ENCODE measurements around the gene GXYLT2.

DNA sequence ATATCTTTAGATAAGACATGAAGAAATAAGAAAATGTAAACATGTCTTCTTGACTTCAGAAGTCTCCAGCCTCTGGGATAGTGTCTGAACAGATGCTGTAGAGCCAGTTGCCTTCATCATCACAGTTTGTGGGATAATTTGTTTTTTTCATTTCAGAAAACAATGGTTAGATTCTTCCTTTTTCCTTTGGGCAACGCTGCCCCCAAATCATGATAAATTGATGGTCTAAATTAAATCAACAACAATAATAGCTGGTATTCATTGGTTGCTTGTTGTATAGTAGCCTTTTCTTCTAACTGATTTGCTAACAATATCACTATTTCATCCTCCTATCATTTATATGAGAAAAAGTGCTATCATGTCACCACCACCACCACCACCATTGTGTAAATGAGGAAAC lies 27.0 kb upstream of the GXYLT2 start:
- TF ChIP-seq, protein P1, sequence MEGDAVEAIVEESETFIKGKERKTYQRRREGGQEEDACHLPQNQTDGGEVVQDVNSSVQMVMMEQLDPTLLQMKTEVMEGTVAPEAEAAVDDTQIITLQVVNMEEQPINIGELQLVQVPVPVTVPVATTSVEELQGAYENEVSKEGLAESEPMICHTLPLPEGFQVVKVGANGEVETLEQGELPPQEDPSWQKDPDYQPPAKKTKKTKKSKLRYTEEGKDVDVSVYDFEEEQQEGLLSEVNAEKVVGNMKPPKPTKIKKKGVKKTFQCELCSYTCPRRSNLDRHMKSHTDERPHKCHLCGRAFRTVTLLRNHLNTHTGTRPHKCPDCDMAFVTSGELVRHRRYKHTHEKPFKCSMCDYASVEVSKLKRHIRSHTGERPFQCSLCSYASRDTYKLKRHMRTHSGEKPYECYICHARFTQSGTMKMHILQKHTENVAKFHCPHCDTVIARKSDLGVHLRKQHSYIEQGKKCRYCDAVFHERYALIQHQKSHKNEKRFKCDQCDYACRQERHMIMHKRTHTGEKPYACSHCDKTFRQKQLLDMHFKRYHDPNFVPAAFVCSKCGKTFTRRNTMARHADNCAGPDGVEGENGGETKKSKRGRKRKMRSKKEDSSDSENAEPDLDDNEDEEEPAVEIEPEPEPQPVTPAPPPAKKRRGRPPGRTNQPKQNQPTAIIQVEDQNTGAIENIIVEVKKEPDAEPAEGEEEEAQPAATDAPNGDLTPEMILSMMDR (IDR thresholded peaks at IDR 0.05) = no peak
- no peak for TF ChIP-seq POLR2A (IDR thresholded peaks at IDR 0.05)
